ENCODE measurements around the gene EMP1. TPM values are rescaled to one million over a fixed set of nuclear protein-coding genes. Genes with fewer than 3 reads are reported as not detected.

The EMP1 gene
- total and polyA plus RNA-seq, 2 donors (not counting 3 experiments of a cell fraction or from before 2014, with no cell fraction given), result 265 to 528 TPM

- ChIA-PET CTCF (interaction anchor here (1.2 to 1.4 kb wide), 2 partner anchors 9 to 113 kb away, joined by 3 read pairs; partner anchors contain the start of gene EMP1), POLR2A (interaction anchor here (0.5 to 1.2 kb wide), 3 partner anchors 8 to 86 kb away, joined by 3 read pairs; no protein-coding TSS in a partner anchor)
- DNase-seq (ENCODE audit: low read depth, low spot score), result no peak
- intact Hi-C loops (cut with micrococcal nuclease) (no loop called here), dilution Hi-C loops (cut with MboI; ENCODE audit: extremely low pct_ligation_motif_present, low sequenced_read_pairs) (no loop called here)
- Histone ChIP-seq H3K4me3 (replicated peaks in 1 of 3; ENCODE audit: insufficient read depth in 1 of 3, low read depth in 1 of 3, low read length in 3 of 3) (no peak overlapping the region), H3K9me3 (replicated peaks; ENCODE audit: control insufficient read depth, insufficient read depth, low read length) (no peaks in the 10 kb centered on the region), H3K27ac (ENCODE audit: insufficient read depth, low read depth, low read length) (no peak overlapping the region), H4K20me1 (replicated peaks; ENCODE audit: control insufficient read depth, extremely low read depth, insufficient read depth, low read length) (no peaks in the 10 kb centered on the region), H3K9ac (replicated peaks; ENCODE audit: extremely low read depth, insufficient read depth, low read length) (no peak overlapping the region), H2AFZ (ENCODE audit: low read depth, low read length) (no peak overlapping the region), H3K4me2 (ENCODE audit: insufficient read depth, low read length) (no peak overlapping the region), H3K36me3 (ENCODE audit: control insufficient read depth in 2 of 2, extremely low read depth in 1 of 2, insufficient read depth in 2 of 2, low read length in 2 of 2) (no peaks in the 10 kb centered on the region), H3K79me2 (ENCODE audit: control insufficient read depth, insufficient read depth, low read length) (no peaks in the 10 kb centered on the region), H3K9me1 (replicated peaks; ENCODE audit: control insufficient read depth, extremely low read depth, insufficient read depth, low read length) (no peaks in the 10 kb centered on the region), H3K27me3 (ENCODE audit: control insufficient read depth in 2 of 2, insufficient read depth in 2 of 2, low read length in 2 of 2) (no peaks in the 10 kb centered on the region), H3K4me1 (ENCODE audit: control insufficient read depth, extremely low read depth, insufficient read depth, low read length) (no peaks in the 10 kb centered on the region)
- FAIRE-seq, result no peak
- BruUV-seq (replicated peaks), result no TSS peak
- TF ChIP-seq MAX (IDR thresholded peaks at IDR 0.05; ENCODE audit: insufficient read depth, insufficient read length) (no peak), GATA2 (IDR thresholded peaks at IDR 0.05; ENCODE audit: insufficient read depth, insufficient read length, low read depth, low read length) (no peak), POLR2A (IDR thresholded peaks at IDR 0.05; ENCODE audit: low read depth, low read length) (no peak), CTCF (IDR thresholded peaks at IDR 0.05; ENCODE audit: extremely low read depth in 1 of 2, insufficient read depth in 1 of 2, low read depth in 1 of 2, low read length in 2 of 2) (no peak), EZH2 (IDR thresholded peaks at IDR 0.05; ENCODE audit: borderline replicate concordance, low read depth, low read length, severe bottlenecking) (no peak), FOS (IDR thresholded peaks at IDR 0.05; ENCODE audit: borderline replicate concordance, insufficient read depth, low read length) (no peak), JUN (IDR thresholded peaks at IDR 0.05; ENCODE audit: borderline replicate concordance, insufficient read depth, insufficient read length, low read depth) (no peak), POLR2AphosphoS5 (IDR thresholded peaks at IDR 0.05; ENCODE audit: insufficient read depth, low read depth, low read length) (no peak), MYC (IDR thresholded peaks at IDR 0.05; ENCODE audit: low read depth, low read length) (no peak)
Measured at GRCh38 chr12:13187399-13187798, 9.1 kb upstream of the EMP1 start.

All from endothelial cell of umbilical vein (primary cell).